Erythroblast (primary cell): Measurements from ENCODE around the gene ACRV1.

ENCODE experiments used
- GATA1 ChIP-seq: IDR thresholded peaks from 2 replicates; pipeline ENCODE4 v1.6.1; 2011; ENCODE audit warnings: low read depth, mild to moderate bottlenecking, control low read depth, low read length, moderate library complexity
- POLR2A ChIP-seq: IDR thresholded peaks from 2 replicates; pipeline ENCODE4 v1.6.1; 2011; ENCODE audit warnings: mild to moderate bottlenecking, low read length

DNA sequence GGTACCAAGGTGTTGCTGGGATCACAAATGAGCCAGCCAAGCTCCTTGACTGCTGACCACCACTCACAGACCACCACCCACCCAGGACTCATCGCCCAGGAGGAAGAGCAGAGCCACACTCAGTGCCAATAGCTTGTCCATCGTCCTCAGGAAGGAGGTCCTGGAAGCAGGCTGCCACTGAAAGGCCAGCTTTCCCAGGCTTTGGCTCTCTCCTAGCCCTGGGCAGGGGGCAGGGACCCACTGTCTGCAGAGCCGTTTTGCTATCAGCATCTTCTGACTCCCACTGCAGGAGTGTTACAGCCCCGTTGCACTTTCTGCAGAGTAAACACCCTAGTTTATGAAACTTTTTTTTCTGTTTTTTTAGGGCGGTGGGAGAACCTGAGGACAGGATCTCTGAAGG, 12.2 kb upstream of the ACRV1 start:
- TF ChIP-seq POLR2A = no peak
- TF ChIP-seq GATA1 = no peak
